NCI-H2227 (cell line): ENCODE data around the gene MIP.
"Not testable (repeated sequence)": the region's sequence is repeated elsewhere in the genome, so short reads cannot be mapped to it uniquely, and the experiment has no call there.

Experiments used
- DNase-seq: peaks from one replicate; lab custom pipeline; 2025; ENCODE audit not compliant: unreplicated experiment; lab: John Stamatoyannopoulos, UW

The MIP gene

DNA sequence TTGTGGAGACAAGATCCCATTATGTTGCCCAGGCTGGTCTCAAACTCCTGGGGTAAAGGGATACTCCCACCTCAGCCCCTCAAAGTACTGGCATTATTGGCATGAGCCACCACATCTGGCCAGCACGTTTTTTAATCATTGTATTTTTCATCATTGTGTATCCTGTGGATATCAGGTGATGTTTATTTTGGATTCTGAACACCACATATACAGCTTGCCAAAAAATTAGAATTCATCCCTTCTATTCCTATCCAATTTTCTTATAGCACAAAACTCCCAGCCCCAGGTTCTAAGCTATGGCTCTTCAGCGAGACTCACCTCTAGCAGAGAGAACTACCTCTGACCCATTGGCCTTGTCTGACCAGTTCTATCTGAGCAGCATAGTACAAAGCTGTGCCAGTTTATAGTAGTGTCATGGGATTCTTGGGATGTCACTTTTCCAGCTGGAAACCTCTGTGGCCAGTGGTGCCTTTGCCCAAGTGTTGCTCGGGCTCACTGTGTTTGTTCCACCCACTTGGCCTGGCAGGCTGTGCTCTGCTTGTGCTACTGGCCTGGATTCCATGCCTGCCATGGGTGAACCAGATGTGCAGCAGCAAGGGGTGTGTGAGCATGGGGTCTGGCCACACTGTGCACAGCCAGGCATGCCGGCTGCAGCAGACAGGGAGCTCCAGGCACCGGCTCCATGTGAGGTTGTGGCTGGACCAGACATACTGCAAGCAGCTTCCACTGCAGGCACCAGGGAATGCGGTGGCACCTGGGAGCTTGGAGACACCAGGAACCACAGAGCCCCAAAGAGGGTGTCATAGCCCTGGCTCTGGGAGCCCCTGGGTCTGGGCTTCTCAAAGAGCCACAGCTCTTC, 42.4 kb downstream of the MIP start:
- DNase-seq, result no peak

DNA sequence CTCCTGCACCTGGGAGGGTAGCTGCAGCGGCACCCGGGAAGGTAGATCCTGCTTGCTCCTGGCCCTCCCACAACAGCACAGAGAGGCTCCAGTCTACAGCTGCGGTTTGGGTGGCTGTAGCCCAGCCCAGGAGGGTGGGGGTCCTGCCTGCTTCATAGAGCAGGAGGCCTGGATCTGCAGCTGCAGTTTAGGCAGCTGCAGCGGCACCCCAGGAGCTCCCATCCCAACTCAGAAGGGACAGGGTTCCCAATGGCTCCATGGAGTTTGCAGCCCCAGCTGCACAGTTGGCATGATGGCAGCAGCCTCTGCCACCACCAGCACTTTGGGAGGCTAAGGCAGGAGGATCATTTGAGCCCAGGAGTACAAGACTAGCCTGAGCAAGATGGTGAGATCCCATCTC, 43.7 kb downstream of the MIP start:
- DNase-seq, result no peak

DNA sequence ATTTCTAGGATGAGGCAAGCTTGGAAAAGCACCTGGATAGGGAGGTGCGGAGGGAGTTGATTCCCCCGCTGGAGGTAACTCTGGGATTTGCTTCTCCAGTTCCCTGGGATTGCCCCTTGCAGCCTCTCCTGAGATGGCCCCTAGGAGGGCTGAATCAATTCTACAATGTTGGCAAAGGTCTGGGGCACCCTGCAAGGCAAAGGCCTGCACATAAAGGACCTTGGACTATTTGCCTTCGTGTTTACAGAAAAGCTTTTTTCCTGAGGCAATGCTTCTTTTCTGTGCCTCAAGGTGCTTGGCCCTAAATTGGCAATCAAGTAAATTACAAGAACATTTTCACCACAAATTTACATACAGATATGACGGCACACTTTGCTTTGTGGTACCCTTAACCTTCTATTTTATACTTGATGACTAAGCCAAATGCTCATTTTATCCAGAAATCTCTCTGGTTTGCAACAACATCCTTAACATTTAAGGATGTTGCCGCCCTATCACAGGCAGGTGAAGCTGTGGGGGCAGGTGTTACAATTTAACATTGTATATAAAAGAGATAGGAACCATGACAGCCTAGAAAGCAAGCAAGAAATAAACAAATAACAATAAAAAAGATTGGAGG, 45.5 kb downstream of the MIP start:
- no peak for DNase-seq

DNA sequence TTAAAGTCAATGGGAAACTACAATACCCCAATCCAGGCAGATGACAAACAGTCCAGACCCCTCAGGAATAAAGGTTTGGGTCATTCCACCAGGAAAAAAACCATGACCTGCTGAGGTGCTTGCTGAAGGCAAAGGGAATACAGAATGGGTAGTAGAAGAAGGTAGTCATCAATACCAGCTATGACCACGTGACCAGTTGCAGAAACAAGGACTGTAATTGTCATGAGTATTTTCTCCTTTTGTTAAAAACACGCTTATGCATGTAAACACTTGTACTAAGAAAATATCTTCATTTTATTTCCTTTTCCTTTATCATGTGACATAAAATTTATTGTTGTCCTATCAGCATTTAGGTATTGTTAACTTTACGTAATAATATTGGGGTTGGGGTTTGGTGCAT, 50.2 kb downstream of the MIP start:
- DNase-seq, result not testable (repeated sequence)

DNA sequence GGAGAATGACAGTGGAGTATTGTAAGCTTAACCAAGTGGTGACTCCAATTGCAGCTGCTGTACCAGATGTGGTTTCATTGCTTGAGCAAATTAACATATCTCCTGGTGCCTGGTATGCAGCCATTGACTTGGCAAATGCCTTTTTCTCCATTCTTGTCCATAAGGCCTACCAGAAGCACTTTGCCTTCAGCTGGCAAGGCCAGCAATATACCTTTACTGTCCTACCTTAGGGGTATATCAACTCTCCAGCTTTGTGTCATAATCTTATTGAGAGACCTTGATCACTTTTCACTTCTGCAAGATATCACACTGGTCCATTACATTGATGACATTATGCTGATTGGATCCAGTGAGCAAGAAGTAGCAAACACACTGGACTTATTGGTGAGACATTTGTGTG, 52.8 kb downstream of the MIP start:
- DNase-seq, result not testable (repeated sequence)

DNA sequence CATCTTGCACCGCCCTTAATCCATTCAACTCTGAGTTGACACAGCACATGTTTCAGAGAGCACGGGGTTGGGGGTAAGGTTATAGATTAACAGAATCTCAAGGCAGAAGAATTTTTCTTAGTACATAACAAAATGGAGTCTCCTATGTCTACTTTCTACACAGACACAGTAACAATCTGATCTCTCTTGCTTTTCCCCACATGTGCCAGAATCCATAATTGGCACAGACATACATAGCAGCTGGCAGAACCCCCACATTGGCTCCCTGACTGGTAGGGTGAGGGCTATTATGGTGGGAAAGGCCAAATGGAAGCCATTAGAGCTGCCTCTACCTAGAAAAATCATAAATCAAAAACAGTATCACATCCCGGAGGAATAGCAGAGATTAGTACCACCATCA, 53.3 kb downstream of the MIP start:
- DNase-seq, result not testable (repeated sequence)
